GM19023 (cell line): ENCODE data around the gene COMT.

Experiments used
- ATAC-seq: cut with Tn5 transposase; IDR thresholded peaks from one replicate; pipeline ENCODE4 v1.9.1; 2021; ENCODE audit warnings: mild to moderate bottlenecking, moderate library complexity; ENCODE audit not compliant: unreplicated experiment

The COMT gene

DNA sequence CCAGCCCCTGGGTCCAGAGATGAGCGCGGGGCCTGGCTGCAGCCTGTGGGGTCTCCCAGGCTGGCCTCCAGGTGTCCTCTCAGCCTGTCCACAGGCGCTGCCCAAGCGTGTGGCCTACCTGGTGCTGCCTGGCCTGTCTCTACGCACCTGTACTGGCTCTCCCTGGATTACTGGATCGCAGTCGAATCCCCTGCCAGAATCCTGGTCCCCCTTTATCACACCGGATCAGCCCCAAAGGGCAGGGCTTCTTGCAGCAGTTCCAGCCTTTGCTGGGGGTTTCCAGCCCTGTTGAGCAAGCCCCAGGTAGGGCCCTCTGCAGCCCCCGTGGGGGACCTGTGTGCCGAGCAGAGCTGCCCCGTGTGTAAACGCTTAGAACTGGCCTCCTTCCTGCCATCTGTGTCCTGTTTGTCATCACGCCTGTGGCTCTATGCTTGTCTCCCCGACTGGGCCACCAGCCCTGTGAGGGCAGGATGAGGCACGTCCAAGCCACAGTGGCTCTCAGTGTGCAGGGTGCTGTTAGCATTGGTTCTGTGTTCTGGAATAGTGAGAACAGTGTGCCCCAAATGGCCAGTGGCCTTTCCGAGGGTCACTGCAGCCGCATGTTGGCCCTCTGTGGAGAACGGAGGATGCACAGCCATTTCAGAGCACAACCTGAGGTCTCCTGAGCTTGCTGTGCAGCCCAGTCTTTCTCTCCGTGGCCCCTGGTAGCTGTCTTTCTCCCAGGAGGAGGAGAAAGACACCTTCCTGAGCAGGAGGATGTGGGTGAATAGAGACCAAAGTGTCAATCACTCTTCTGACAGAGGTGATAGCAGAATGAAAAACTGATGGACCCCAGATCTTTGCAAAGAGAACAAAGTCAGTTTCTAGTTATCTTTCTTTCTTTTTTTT, 13.9 kb downstream of the COMT start:
- ATAC-seq, result no peak

DNA sequence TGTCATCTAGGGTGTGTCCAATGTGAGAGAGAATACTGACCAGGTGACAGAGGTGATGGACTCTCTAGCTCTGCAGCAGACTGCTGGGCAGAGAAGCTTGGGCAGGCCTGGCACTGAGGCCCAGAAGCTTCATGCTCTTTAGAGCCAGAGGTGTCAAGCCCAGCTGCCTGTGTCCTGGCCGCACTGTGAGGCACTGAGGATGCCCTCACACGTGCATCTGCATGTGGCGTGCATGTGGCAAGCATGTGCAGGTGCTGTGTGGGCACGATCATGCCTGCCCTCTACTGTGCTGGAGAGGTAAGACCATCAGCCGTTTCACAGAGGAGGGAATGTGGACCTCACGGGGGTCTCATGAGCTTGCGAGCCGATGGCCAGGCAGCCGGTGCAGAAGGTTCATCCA, 15.9 kb downstream of the COMT start:
- ATAC-seq, result no peak

DNA sequence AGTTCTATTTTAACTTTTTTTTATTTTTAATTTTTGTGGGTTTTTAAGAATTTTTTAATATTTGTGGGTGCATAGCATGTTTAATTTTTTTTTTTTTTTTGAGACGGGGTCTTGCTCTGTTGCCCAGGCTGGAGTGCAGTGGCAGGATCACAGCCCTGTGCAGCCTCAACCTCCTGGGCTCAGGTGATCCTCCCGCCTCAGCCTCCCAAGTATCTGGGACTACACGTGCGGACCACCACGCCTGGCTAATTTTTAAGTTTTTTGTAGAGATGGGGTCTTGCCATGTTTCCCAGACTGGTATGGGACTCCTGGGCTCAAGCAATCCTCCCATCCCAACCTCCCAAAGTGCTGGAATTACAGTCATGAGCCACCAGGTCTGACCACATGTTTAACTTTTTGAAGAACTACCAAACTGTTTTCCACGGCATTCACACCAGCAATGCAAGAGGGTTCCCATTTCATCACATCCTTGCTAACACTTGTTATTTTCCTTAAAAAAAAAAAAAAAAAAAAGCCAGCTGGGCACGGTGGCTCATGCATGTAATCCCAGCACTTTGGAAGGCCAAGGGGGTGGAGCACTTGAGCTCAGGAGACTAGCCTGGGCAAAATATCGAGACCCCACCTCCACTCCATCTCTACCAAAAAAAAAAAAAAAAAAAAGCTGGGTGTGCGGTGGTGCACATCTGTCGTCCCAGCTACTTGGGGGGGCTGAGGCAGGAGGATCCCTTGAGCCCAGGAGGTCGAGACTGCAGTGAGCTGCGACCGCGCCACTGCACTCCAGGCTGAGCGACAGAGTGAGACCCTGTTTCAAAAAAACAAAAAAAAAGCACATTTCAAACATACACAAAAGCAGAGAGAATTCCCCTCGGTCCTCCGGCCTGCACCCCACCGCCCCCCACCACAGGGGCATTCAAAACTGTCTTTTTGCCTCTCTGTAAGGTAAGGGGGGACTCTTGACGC, 16.8 kb downstream of the COMT start:
- no peak for ATAC-seq

DNA sequence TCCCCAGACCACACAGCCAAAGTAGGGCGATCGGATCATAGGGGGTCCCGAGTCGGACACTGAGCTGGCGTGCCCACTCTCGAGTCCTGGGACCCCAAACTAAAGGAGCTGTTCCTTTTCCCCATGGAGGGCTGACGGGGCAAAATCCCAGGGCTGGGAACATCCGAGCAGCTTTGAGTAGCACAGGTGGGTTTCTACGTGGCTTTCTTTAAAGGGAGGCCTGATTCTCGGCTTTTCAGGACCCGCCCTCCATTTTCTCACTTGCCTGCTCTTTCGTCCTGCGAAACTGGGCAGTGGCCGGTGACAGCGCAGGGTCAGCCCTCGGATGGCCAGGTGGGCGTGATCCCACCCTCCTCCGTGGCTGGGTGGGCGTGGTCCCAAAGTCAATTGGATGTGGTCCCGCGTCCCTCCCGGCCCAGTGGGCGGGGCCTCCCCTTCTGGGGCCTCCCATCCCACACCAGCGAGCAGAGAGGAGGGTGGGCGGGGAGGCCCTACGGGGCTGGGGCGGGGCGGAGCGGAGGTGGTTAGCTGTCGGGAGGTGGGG, 17.5 kb downstream of the COMT start:
- ATAC-seq, result no peak

DNA sequence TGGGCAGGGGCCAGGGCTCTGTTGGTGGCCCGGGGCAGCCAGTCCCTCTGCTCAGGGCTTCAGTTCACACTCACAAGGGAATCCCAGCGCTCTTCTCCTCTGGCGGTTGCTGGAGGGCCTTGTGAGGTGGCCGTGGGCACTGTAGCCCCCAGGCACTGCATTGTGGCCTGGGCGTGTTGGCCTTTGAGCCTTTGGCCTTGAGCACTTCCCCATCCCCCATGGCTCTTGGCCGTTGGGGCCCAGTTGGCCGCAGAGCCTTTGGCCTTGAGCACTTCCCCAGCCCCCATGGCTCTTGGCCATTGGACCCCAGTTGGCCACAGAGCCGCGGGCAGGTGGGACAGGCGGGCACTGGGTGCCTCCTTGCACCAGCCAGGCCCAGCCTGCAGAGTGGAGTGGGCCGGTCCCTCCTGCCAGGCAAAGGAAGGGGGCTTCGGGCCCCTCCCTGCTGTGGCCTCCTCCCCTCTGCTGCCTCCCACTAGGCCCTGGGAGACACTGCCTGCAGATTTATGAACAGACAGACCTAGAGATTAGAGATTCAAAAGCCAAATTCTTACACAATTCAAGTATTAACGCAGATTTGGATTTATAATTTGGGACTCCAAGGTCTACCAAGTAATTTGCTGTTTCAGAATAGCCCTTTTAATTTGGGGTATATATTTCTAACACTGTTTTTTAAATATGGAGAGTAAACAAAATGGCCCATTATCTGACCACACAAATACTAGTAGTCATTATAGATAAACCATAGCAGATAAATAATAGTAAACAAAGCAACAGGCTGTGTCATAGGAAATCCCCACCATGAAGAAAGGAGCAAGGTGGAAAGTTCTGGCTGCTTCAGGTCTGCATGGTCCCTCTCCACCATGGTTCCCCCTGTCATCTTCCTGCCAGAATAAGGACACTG, 18.3 kb downstream of the COMT start:
- no peak for ATAC-seq

DNA sequence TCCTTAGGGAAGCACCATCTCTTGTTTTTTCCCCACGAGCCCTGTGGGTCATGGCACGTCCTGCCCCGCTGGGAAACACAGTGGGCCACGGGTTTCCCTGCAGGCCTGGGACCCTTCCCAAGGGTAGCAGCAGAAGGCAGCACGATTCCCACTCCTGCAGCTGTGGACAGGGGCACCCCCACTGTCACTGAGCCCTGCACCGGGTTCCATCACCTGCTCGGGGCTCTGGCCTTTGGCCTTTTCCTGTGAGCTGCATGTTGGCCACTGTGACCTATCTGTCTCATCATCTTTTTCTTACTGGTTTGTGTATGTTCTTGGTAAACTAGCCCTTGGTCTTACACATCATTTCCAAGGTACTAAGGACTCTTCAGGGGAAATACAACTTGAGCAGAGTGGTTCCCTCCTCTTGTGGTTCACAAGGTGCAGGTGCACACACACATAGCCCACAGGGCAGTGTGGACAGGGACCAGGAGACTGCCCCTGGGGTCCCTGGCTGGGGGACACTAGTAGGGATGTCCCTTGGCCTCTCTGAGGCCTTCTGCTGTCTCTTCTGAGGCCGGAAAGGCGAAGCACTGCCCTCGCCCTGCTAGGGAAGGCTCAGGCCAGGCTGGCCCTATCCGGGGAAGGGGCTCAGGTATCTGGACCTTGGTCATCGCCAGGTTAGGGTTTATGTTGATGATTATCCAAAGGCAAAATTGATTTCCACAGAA, 19.1 kb downstream of the COMT start:
- ATAC-seq, result no peak

DNA sequence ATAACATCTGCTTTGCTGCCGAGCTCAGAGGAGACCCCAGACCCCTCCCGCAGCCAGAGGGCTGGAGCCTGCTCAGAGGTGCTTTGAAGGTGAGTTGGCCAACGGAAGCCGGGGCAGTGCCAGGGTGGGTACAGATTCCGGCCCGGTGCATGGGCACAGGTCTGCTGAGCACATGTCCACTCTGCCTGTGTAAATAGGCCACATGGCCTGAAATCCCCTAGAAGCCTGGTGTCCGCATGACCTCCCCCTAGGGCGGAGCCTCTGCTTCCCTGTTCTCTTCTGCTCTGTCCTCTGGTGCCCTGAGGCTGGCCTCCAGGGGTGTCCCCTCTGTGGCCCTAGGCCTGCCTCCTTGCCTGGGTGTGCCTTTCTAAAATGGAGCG, 19.6 kb downstream of the COMT start:
- no peak for ATAC-seq

DNA sequence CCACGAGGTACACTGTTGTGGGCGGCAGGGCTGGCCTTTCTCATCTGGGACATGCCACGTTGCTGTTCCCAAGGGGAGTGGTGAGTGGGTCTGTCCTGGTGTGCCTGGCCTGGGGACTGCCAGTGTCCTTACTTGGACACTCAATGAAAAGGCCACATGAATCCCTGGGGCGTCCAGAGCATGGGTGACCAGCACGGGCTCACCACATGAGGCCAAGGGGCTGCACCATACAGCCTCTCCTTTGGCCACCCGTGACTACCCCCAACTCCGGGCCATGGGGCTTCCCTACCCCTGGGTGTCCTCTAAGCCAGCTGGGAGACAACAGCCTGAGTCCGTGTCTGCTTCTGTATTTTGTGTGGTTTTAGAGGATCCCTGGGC, 20.3 kb downstream of the COMT start:
- no peak for ATAC-seq

DNA sequence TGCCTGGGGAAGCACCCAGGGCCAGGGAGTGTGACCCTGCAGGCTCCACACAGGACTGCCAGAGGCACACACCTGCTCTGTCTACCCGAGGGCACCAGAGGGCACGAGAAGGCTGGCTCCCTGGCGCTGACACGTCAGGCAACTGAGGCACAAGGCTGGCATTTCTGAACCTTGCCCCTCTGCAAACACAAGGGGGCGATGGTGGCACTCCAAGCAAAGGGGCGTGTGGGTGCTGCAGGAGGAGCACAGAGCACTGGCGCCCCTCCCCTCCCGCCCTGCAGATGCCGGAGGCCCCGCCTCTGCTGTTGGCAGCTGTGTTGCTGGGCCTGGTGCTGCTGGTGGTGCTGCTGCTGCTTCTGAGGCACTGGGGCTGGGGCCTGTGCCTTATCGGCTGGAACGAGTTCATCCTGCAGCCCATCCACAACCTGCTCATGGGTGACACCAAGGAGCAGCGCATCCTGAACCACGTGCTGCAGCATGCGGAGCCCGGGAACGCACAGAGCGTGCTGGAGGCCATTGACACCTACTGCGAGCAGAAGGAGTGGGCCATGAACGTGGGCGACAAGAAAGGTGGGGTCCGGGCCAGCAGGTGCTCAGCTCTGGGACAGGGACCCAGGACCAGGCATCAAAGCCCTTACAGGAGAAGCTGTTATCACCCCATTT, 20.8 kb downstream of the COMT start:
- no peak for ATAC-seq

DNA sequence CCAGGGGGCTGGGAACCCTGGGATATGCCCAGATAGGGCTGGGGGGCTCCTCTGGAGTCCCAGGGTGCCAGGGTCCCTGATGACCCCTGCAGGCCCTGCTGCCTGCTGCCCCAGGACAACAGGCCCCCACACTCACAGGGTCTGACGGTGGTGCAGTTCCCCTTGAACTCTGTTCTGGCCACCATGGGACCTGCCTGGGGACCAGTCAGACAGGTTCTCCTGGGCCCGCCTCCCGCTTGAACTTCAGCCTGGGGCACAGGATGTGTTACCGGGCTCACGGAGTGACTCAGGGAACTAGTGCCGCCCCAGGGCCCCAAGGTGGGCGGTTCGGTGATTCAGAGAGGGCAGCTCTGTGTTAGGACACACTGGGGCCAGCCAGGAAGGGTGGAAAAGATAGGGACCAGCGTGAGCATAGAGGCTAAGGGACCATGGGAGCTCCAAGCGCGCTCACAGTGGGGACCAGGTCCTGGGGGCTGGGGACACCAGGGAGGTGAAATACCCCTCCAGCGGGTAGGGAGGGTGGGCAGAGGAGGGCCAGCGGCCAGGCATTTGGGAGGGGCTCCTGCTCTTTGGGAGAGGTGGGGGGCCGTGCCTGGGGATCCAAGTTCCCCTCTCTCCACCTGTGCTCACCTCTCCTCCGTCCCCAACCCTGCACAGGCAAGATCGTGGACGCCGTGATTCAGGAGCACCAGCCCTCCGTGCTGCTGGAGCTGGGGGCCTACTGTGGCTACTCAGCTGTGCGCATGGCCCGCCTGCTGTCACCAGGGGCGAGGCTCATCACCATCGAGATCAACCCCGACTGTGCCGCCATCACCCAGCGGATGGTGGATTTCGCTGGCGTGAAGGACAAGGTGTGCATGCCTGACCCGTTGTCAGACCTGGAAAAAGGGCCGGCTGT, 21.6 kb downstream of the COMT start:
- no peak for ATAC-seq

DNA sequence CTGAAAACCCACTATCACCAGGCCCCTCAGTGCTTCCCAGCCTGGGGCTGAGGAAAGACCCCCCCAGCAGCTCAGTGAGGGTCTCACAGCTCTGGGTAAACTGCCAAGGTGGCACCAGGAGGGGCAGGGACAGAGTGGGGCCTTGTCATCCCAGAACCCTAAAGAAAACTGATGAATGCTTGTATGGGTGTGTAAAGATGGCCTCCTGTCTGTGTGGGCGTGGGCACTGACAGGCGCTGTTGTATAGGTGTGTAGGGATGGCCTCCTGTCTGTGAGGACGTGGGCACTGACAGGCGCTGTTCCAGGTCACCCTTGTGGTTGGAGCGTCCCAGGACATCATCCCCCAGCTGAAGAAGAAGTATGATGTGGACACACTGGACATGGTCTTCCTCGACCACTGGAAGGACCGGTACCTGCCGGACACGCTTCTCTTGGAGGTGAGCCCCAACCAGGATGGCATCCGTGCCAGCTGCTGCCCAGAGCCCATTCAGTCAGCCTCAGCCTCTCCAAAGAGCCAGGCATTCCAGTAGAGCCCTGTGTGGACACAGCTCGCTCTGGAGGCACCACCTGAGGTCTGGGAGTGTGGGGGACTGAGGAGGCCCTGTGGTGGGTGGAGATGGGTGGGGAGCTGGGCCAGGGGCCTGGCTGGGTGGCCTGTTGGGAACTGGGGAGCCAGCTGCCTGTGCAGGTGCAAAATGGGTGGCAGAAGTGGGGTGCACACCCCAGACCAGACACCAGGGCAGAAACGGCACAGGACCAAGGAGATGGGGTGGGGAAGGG, 22.5 kb downstream of the COMT start:
- ATAC-seq, result no peak

DNA sequence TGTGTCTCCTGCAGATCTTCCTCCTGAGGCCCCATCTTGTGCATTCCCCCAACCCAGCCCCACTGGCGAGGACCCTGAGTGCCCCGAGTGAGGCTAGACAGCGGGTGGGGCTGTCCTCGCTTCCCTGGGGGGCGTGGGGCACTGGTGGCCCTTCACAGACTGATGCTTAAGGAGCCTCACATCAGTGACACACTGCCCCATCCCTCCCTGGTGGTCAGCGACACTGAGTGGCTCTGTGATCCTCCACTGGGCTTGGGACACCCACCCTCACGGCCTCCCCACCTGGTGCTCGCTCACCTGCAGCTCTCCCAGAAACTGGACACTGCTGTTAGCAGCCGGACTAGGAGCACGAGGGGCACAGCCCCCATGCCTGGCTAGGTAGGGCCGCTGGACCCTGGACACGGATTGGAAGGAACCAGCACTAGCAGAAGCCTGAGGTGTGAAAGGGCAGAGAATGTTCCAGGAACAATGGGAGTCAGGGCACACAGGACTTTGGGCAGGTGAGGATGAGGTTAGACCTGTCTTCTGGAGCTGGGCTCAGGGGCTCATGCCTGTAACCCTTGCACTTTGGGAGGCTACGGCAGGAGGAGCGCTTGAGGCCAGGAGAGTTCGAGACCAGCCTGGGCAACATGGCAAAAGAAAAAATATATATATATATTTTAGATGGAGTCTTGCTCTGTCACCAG, 23.3 kb downstream of the COMT start:
- no peak for ATAC-seq

DNA sequence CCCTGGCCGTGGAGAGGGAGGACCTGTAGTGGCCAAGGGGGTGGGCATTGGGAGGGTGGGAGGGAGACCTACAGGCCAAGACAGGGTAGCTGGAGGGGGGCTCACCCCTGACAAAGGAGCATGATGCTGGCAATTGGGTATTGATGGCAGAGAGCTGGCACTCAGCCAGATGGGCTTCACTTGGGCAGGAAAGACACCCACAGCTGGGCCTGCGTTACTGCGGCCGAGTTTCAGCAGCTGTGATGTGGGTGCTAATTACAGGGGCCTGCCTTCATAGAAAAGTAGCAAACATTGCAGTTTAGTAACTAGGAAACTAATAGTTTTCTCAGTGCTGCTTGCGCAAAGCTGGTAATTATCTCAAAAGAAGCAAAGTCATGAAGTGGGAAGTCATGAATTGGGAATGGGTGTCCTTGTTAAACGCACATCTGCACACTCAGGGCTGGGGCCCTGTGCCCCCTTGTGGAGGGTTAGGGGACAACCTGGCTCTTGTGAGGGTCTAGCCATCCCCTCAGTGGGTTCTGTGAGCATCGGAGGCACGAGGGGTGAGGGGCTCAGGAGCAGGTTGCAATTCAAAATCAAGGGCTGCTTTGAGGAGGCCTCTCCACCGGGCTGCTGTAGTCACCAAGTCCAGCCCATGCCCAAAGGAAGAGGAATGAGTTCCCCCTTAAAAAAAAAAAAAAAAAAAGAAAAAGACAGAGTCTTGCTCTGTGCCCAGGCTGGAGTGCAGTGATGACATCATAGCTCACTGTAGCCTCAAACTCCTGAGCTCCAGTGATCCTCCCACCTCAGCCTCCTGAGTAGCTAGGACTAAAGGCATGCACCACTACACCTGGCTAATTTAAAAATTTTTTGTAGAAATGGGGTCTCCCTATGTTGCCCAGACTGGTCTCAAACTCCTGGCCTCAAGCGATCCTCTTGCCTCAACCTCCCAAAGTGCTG, 24.5 kb downstream of the COMT start:
- ATAC-seq, result no peak

DNA sequence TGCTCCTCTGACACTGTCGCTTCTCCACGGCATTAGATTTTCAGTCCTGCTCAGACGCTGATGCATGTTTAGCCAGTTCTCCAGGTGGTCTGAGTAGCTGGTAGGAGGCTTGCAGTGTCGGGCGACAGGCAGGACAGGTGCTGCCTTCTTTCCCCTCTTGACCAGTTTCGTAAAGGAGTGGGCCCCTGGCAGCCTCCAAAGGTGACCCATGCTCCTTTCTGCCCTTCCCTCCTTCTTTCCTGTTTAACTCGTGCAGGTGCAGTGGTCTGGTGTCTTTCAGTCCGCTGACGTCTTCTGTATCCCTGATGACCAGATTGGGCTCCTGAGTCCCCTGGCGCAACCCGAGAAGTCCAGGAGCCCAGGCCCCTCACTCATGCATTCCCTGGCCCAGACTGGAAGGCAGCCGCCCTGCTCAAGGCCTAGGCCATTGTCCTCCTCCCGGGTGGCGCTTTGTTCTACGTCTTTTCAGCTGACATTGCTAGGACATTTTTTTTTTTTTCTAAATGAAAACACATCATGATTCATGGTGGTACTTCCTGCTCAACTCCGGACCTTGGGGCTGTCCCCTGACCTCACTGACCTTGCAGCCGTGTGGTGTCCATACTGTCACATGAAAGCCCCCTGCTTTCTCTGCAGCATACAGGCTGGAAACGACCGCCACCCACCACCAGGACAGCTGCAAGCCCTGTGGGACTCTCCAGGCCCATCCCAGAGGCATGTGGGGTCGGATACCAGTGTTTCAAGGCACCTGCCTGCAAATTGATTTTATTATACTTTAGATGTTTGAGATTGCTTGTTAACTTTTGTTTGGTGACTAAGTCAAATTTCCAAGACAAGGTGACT, 25.6 kb downstream of the COMT start:
- no peak for ATAC-seq

DNA sequence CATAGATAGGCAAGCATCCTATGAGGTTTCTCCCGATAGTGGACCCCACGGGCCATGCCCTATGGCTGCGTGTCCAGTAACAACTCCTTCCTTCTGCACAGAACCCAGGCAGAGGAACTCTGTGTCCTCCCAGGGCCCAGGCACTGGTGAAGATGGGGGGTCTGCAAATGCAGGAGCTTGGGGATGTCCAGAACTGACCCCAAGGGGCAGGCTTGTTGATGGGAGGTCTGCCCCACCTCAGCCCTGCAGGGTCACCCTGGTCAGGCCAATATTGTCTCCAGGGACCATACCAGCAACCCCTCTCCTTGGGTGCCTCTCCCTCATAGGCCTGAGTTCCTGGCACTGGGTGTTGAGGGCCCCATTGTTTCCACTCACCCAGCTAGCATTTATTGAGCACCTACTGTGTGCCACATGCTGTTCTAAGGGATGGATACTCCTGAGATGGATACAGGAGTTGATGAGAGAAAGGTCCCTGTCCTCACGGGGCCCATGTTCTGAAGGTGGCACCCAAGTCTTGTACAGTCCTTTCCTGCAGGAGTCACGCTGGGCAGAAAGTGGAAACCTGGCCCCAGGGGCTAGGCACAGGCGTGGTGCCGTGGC, 26.4 kb downstream of the COMT start:
- ATAC-seq, result no peak
